D721Med (cell line): Measurements from ENCODE around the gene TAP1.
"Not testable (repeated sequence)": the region's sequence is repeated elsewhere in the genome, so short reads cannot be mapped to it uniquely, and the experiment has no call there.

Source experiments
- DNase-seq: peaks from one replicate; pipeline ENCODE4 v3.0.0; 2011; ENCODE audit warnings: low spot score; ENCODE audit not compliant: insufficient read length
- FAIRE-seq: peaks from 2 replicates; lab custom pipeline; 2011; peaks lifted over from hg19 to GRCh38; lab: Jason Lieb, UNC
- CTCF ChIP-seq: IDR thresholded peaks from 2 replicates; pipeline ENCODE4 v1.5.1; 2012; ENCODE audit warnings: mild to moderate bottlenecking, control low read depth; ENCODE audit not compliant: insufficient read depth; ENCODE audit errors: missing control alignments

The TAP1 gene

GRCh38 chr6:32876603-32877002, 23.1 kb upstream of the TAP1 start:
- no peak for FAIRE-seq
- no peak for DNase-seq
- TF ChIP-seq CTCF = no peak

- DNase-seq, FAIRE-seq: not testable (repeated sequence)
Observed at GRCh38 chr6:32873947-32874346, 20.4 kb upstream of the TAP1 start.

DNA sequence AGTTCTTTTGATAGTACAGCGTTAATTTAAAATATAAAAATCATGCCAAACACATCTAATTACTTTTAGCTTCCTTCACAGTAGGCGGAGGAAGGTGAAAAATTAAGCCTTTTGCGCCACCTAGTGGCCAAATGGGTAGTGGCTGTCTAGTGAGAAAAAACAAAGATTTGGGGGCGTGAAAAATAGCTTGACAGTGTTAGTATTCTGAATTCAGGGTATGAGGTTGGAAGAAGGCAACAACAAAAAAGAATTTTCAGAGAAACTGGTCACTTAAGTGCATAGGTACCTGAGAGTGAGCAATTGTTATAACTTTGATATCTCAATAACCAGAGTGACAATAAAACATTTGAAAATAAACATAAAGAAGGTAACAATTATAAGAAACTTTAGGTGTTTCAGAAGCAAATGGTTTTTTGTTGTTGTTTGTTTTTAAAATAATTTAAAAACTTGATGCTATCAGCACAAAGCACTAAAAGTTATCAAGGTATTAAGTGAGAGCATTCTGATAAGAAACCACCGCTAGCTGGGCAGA, 14.8 kb upstream of the TAP1 start:
- peak; percentile 96 for TF ChIP-seq CTCF
- DNase-seq = no peak
- no peak for FAIRE-seq

DNA sequence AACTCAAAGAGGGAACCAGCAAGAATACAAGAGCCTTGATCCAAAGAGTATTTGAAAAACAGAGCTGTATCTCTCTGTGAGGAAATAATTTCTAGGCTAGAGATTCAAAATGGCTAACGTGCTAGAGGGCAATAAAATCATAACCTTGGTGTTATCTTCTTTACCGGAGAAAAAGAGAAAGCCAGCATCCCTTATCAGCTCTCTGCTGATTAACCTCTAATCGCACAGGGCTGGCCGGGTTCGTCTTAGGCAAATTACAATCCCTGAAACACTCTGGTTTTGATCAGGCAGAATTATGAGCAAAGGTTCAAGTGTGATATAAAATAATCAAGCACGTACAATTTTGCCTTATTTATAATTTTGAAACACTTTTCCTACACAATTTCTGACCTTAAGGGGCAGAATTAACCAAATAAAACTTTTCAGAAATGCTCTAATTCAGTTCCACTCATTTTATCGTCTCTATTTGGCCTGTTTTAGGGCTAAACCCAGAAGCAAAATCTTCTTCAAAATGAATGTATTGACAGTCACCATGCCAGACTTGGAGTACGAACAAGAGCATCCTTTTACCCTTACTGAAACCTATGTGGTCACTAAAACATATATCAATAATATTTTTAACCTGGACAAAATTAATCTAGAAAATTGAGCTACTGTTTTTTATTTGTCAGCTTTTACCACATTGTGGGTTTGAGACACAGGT, 14.2 kb upstream of the TAP1 start:
- no peak for DNase-seq
- TF ChIP-seq CTCF = no peak
- FAIRE-seq = no peak

- no peak for TF ChIP-seq CTCF
- no peak for DNase-seq
- no peak for FAIRE-seq
Observed at GRCh38 chr6:32867022-32867477, 13.5 kb upstream of the TAP1 start.

DNA sequence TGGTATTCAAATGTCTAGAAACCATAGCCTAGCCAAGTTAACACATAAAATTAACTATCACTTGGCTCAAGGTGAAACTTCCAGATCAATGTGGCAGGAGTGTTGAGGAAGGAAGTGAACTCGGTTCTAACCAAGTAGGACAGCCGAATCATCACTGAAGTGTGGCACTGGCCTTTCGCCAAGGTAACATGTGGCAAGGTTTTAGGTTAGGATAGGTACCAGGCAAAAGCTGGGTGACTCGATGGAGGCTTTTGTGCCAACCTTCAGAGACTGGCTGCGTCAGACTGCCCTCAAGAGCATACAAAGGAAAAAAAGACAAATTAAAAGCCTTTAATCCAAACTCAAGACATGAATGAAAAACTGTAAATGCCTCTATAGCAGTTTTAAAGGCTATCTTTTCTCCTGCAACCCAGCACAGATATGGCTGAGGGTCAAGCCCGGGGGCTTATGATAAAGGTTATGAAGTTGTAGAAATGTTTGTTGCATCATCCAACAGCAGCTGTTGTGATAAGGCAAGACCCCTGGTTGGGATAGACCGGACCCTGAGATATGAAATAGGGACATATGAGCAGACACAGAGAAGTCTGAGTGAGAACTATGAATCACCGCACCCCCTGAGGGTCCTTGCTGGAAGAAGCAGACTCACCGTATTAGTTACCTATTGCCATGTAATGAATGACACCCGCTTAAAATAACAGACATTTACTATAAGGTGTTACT, 12.4 kb upstream of the TAP1 start:
- FAIRE-seq (no peak), DNase-seq (no peak)
- TF ChIP-seq CTCF = no peak

GRCh38 chr6:32862725-32863124, 9.2 kb upstream of the TAP1 start:
- TF ChIP-seq CTCF = no peak
- DNase-seq = no peak
- no peak for FAIRE-seq
